ENCODE measurements around the gene APBA2.
A peak's percentile ranks its signal among the peaks of the same experiment; 100 is the strongest.

APBA2 gene

GRCh38 chr15:29078541-29078940 is 192.8 kb downstream of the APBA2 start:
- Histone ChIP-seq H3K27me3 (ENCODE audit: low read depth) (no peaks in the 10 kb centered on the region), H3K9me3 (no peaks in the 10 kb centered on the region), H3K4me3 (no peak overlapping the region), H3K36me3 (replicated peaks) (no peaks in the 10 kb centered on the region), H3K4me1 (no peaks in the 10 kb centered on the region)
- in situ Hi-C loops (cut with MboI; ENCODE audit: low sequenced_read_pairs): no loop called here
- DNase-seq (ENCODE audit: low spot score in 2 of 2): no peak

- no peaks in the 10 kb centered on the region for H3K36me3 ChIP-seq (replicated peaks)
- in situ Hi-C loops (cut with MboI; ENCODE audit: low sequenced_read_pairs): no loop called here
Measured at GRCh38 chr15:29079479-29079878, 193.7 kb downstream of the APBA2 start.

GRCh38 chr15:29081781-29082180 is 196.0 kb downstream of the APBA2 start:
- in situ Hi-C loops (cut with MboI; ENCODE audit: low sequenced_read_pairs): no loop called here
- no peaks in the 10 kb centered on the region for H3K27me3 ChIP-seq (ENCODE audit: low read depth)
- H3K4me1 ChIP-seq: peaks cover 5% of the 10 kb centered on the region
- no peak for DNase-seq (ENCODE audit: low spot score in 2 of 2)
- H3K9me3 ChIP-seq: no peaks in the 10 kb centered on the region
- H3K4me3 ChIP-seq: no peak overlapping the region
- no peaks in the 10 kb centered on the region for H3K36me3 ChIP-seq (replicated peaks)

More at GRCh38 chr15:29079479-29079878, 193.7 kb downstream of the APBA2 start:
- H3K4me3 ChIP-seq: no peak overlapping the region
- no peak for DNase-seq (ENCODE audit: low spot score in 2 of 2)
- H3K4me1 ChIP-seq: no peaks in the 10 kb centered on the region
- H3K27me3 ChIP-seq (ENCODE audit: low read depth): no peaks in the 10 kb centered on the region
- H3K9me3 ChIP-seq: no peaks in the 10 kb centered on the region

- in situ Hi-C loops (cut with MboI; ENCODE audit: low sequenced_read_pairs): no loop called here
Measured at GRCh38 chr15:29083161-29083560, 197.4 kb downstream of the APBA2 start.

GRCh38 chr15:29083858-29084257 is 198.1 kb downstream of the APBA2 start:
- DNase-seq (ENCODE audit: low spot score in 2 of 2): no peak
- no peak overlapping the region for H3K4me3 ChIP-seq
- no peaks in the 10 kb centered on the region for H3K9me3 ChIP-seq
- in situ Hi-C loops (cut with MboI; ENCODE audit: low sequenced_read_pairs): no loop called here
- H3K36me3 ChIP-seq (replicated peaks): no peaks in the 10 kb centered on the region
- H3K27me3 ChIP-seq (ENCODE audit: low read depth): no peaks in the 10 kb centered on the region
- H3K4me1 ChIP-seq: peaks cover 5% of the 10 kb centered on the region

More at GRCh38 chr15:29083161-29083560, 197.4 kb downstream of the APBA2 start:
- Histone ChIP-seq H3K36me3 (replicated peaks) (no peaks in the 10 kb centered on the region), H3K4me3 (no peak overlapping the region), H3K4me1 (peaks cover 5% of the 10 kb centered on the region), H3K27me3 (ENCODE audit: low read depth) (no peaks in the 10 kb centered on the region), H3K9me3 (no peaks in the 10 kb centered on the region)
- DNase-seq (ENCODE audit: low spot score in 2 of 2): no peak

GRCh38 chr15:29086001-29086400 is 200.2 kb downstream of the APBA2 start:
- H3K4me3 ChIP-seq: no peak overlapping the region
- H3K36me3 ChIP-seq (replicated peaks): no peaks in the 10 kb centered on the region
- DNase-seq (ENCODE audit: low spot score in 2 of 2): no peak
- no peaks in the 10 kb centered on the region for H3K27me3 ChIP-seq (ENCODE audit: low read depth)
- peaks cover 5% of the 10 kb centered on the region for H3K4me1 ChIP-seq
- in situ Hi-C loops (cut with MboI; ENCODE audit: low sequenced_read_pairs): no loop called here
- H3K9me3 ChIP-seq: no peaks in the 10 kb centered on the region

- Histone ChIP-seq H3K4me3 (no peak overlapping the region), H3K4me1 (peaks cover 5% of the 10 kb centered on the region), H3K9me3 (no peaks in the 10 kb centered on the region), H3K27me3 (ENCODE audit: low read depth) (no peaks in the 10 kb centered on the region), H3K36me3 (replicated peaks) (no peaks in the 10 kb centered on the region)
- no peak for DNase-seq (ENCODE audit: low spot score in 2 of 2)
- in situ Hi-C loops (cut with MboI; ENCODE audit: low sequenced_read_pairs): no loop called here
Measured at GRCh38 chr15:29086891-29087290, 201.1 kb downstream of the APBA2 start.

- Histone ChIP-seq H3K9me3 (no peaks in the 10 kb centered on the region), H3K27me3 (ENCODE audit: low read depth) (no peaks in the 10 kb centered on the region), H3K4me3 (no peak overlapping the region), H3K36me3 (replicated peaks) (no peaks in the 10 kb centered on the region), H3K4me1 (peaks cover 5% of the 10 kb centered on the region)
- no peak for DNase-seq (ENCODE audit: low spot score in 2 of 2)
- in situ Hi-C loops (cut with MboI; ENCODE audit: low sequenced_read_pairs): no loop called here
Measured at GRCh38 chr15:29087521-29088285, 201.9 kb downstream of the APBA2 start.

- Histone ChIP-seq H3K4me3 (no peak overlapping the region), H3K36me3 (replicated peaks) (no peaks in the 10 kb centered on the region), H3K4me1 (peaks cover 5% of the 10 kb centered on the region), H3K27me3 (ENCODE audit: low read depth) (no peaks in the 10 kb centered on the region), H3K9me3 (no peaks in the 10 kb centered on the region)
- no peak for DNase-seq (ENCODE audit: low spot score in 2 of 2)
- in situ Hi-C loops (cut with MboI; ENCODE audit: low sequenced_read_pairs): no loop called here
Measured at GRCh38 chr15:29088666-29089065, 202.9 kb downstream of the APBA2 start.

GRCh38 chr15:29089731-29090616 is 204.2 kb downstream of the APBA2 start:
- in situ Hi-C loops (cut with MboI; ENCODE audit: low sequenced_read_pairs): no loop called here
- Histone ChIP-seq H3K36me3 (replicated peaks) (no peaks in the 10 kb centered on the region), H3K27me3 (ENCODE audit: low read depth) (no peaks in the 10 kb centered on the region), H3K4me1 (peaks cover 5% of the 10 kb centered on the region), H3K9me3 (no peaks in the 10 kb centered on the region), H3K4me3 (no peak overlapping the region)
- no peak for DNase-seq (ENCODE audit: low spot score in 2 of 2)

- in situ Hi-C loops (cut with MboI; ENCODE audit: low sequenced_read_pairs): no loop called here
- no peaks in the 10 kb centered on the region for H3K9me3 ChIP-seq
- DNase-seq (ENCODE audit: low spot score in 2 of 2): peak in 1 of 2 experiments; percentile 63
- no peaks in the 10 kb centered on the region for H3K27me3 ChIP-seq (ENCODE audit: low read depth)
- no peaks in the 10 kb centered on the region for H3K36me3 ChIP-seq (replicated peaks)
- H3K4me3 ChIP-seq: no peak overlapping the region
- H3K4me1 ChIP-seq: peaks cover 5% of the 10 kb centered on the region
Measured at GRCh38 chr15:29090617-29091466, 205.1 kb downstream of the APBA2 start.

GRCh38 chr15:29091666-29092065 is 205.9 kb downstream of the APBA2 start:
- no peak for DNase-seq (ENCODE audit: low spot score in 2 of 2)
- Histone ChIP-seq H3K27me3 (ENCODE audit: low read depth) (no peaks in the 10 kb centered on the region), H3K36me3 (replicated peaks) (no peaks in the 10 kb centered on the region), H3K4me3 (no peak overlapping the region), H3K4me1 (no peaks in the 10 kb centered on the region), H3K9me3 (no peaks in the 10 kb centered on the region)
- in situ Hi-C loops (cut with MboI; ENCODE audit: low sequenced_read_pairs): no loop called here

- in situ Hi-C loops (cut with MboI; ENCODE audit: low sequenced_read_pairs): no loop called here
- DNase-seq (ENCODE audit: low spot score in 2 of 2): no peak
- Histone ChIP-seq H3K27me3 (ENCODE audit: low read depth) (no peaks in the 10 kb centered on the region), H3K36me3 (replicated peaks) (no peaks in the 10 kb centered on the region), H3K9me3 (no peaks in the 10 kb centered on the region), H3K4me3 (no peak overlapping the region), H3K4me1 (no peaks in the 10 kb centered on the region)
Measured at GRCh38 chr15:29092376-29093064, 206.7 kb downstream of the APBA2 start.
